Measurements from ENCODE around the gene SLMAP. TPM values are rescaled to one million over a fixed set of nuclear protein-coding genes. Genes with fewer than 3 reads are reported as not detected.

SLMAP gene
- total and polyA plus RNA-seq, 2 experiments from 2014 or later: 28.4 to 45.2 TPM

DNA sequence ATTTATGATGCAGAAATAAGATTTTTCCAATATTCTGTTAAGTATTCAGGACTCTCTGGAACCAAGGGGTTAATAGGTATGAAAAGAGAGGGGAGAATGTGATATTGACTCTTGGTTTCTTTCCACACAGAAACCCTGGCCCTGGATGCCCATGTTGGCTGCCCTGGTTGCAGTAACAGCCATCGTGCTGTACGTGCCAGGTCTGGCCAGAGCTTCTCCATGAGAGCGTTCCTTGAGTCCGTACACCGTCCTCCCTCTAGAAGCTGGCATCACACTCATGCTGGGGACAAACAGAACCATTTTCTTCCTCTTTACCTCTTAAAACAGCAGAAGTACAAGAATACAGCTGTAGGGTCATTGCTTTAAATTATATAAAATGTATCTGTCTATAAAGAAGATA lies 171.1 kb downstream of the SLMAP start:
- Histone ChIP-seq H3K27me3 (no peaks in the 10 kb centered on the region), H3K27ac (no peak overlapping the region), H3K9me3 (ENCODE audit: low read depth) (no peaks in the 10 kb centered on the region), H3K4me3 (no peak overlapping the region), H3K4me1 (ENCODE audit: low read depth) (no peaks in the 10 kb centered on the region), H3K36me3 (peaks cover 20% of the 10 kb centered on the region)
- DNase-seq (ENCODE audit: low read depth in 1 of 2, low spot score in 1 of 2): no peak
- TF ChIP-seq, protein P1, sequence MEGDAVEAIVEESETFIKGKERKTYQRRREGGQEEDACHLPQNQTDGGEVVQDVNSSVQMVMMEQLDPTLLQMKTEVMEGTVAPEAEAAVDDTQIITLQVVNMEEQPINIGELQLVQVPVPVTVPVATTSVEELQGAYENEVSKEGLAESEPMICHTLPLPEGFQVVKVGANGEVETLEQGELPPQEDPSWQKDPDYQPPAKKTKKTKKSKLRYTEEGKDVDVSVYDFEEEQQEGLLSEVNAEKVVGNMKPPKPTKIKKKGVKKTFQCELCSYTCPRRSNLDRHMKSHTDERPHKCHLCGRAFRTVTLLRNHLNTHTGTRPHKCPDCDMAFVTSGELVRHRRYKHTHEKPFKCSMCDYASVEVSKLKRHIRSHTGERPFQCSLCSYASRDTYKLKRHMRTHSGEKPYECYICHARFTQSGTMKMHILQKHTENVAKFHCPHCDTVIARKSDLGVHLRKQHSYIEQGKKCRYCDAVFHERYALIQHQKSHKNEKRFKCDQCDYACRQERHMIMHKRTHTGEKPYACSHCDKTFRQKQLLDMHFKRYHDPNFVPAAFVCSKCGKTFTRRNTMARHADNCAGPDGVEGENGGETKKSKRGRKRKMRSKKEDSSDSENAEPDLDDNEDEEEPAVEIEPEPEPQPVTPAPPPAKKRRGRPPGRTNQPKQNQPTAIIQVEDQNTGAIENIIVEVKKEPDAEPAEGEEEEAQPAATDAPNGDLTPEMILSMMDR (IDR thresholded peaks at IDR 0.05; ENCODE audit: low read depth, low read length): no peak

DNA sequence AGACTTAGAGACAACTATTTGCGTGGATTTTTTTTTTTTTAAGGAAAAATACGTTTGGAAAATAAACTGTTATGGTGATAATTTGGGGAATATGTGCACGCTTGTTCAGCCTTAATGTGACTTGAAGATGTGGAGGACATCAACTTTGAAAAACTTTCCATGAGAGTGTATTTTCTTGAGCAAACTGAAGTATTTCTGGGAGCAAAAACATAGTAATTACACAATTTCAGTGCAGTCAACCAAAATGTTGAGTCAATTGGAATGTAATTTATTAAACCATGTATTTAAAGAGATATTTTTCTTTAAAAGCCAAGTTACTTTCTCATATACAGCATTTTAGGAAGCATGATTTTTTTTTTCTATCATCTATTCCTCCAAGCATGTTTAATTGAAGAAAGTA lies 171.8 kb downstream of the SLMAP start:
- Histone ChIP-seq H3K9me3 (ENCODE audit: low read depth) (no peaks in the 10 kb centered on the region), H3K36me3 (peaks cover 19% of the 10 kb centered on the region), H3K4me1 (ENCODE audit: low read depth) (no peaks in the 10 kb centered on the region), H3K27ac (no peak overlapping the region), H3K27me3 (no peaks in the 10 kb centered on the region), H3K4me3 (no peak overlapping the region)
- TF ChIP-seq, protein P1 (IDR thresholded peaks at IDR 0.05; ENCODE audit: low read depth, low read length): no peak
- peak in 1 of 2 donors; percentile 34 for DNase-seq (ENCODE audit: low read depth in 1 of 2, low spot score in 1 of 2)

DNA sequence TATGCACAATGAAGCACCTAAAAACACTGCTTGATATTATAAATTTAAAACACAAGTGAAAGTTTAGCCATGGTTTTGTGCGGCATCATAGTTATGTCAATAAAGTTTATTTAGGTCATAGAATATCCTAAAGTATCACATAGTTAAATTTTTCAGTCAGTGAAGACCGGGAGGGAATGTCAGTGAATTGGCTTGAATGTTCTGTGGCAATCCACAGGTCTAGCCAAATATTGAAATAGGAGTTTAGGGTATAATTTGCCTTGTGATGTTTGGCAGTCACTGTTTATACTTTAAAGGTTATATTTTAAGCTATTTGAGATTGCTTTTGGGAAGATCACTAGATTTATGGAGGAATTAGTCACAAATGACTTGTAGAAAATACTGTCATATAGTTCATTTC lies 172.4 kb downstream of the SLMAP start:
- TF ChIP-seq, protein P1 (IDR thresholded peaks at IDR 0.05; ENCODE audit: low read depth, low read length): no peak
- H3K36me3 ChIP-seq: peaks cover 14% of the 10 kb centered on the region
- no peaks in the 10 kb centered on the region for H3K4me1 ChIP-seq (ENCODE audit: low read depth)
- no peak overlapping the region for H3K4me3 ChIP-seq
- no peak for DNase-seq (ENCODE audit: low read depth in 1 of 2, low spot score in 1 of 2)
- H3K27ac ChIP-seq: no peak overlapping the region
- no peaks in the 10 kb centered on the region for H3K27me3 ChIP-seq
- no peaks in the 10 kb centered on the region for H3K9me3 ChIP-seq (ENCODE audit: low read depth)

DNA sequence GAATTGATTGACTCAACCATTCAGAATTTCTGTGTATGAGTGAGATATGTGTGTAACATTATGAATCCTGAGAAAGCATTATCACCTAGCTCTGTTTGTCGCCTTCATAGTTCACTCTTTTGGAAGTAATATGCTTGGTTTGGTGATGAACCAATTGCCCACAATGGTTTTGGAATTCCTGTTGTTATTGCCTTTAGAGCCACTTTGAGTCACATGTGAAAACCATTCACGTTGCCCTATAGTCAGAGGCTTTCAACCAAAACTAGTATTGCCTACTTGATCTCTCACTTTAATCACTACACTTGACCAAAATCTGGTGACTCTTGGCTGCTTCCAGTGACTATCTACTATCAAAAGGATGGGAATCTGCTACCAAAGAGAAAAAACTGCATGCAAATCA lies 173.9 kb downstream of the SLMAP start:
- H3K9me3 ChIP-seq (ENCODE audit: low read depth): no peaks in the 10 kb centered on the region
- no peaks in the 10 kb centered on the region for H3K27me3 ChIP-seq
- no peak for DNase-seq (ENCODE audit: low read depth in 1 of 2, low spot score in 1 of 2)
- H3K27ac ChIP-seq: no peak overlapping the region
- TF ChIP-seq, protein P1 (IDR thresholded peaks at IDR 0.05; ENCODE audit: low read depth, low read length): no peak
- no peaks in the 10 kb centered on the region for H3K4me1 ChIP-seq (ENCODE audit: low read depth)
- H3K36me3 ChIP-seq: peaks cover 10% of the 10 kb centered on the region
- H3K4me3 ChIP-seq: no peak overlapping the region

DNA sequence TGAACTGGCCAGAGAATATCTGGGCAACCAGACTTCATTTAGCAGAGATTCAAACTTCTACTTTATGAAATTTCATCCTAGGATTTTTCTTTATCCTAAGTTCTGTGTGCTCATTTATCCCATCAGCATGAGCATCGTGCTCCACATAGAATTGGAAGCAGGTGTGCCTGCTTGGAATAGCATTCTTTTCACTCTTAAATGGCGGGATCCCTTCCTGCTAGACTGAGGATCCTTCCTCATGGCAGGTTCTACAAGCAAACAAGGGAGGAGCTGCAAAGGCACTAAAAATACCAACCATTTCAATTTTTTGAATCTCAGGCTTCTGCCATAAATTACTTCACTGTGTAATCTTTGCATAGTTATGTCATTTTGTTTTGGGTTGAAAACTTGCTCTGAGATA lies 177.5 kb downstream of the SLMAP start:
- Histone ChIP-seq H3K27me3 (no peaks in the 10 kb centered on the region), H3K4me1 (ENCODE audit: low read depth) (no peaks in the 10 kb centered on the region), H3K27ac (no peak overlapping the region), H3K9me3 (ENCODE audit: low read depth) (no peaks in the 10 kb centered on the region), H3K4me3 (no peak overlapping the region), H3K36me3 (no peaks in the 10 kb centered on the region)
- DNase-seq (ENCODE audit: low read depth in 1 of 2, low spot score in 1 of 2): no peak
- TF ChIP-seq, protein P1 (IDR thresholded peaks at IDR 0.05; ENCODE audit: low read depth, low read length): no peak

DNA sequence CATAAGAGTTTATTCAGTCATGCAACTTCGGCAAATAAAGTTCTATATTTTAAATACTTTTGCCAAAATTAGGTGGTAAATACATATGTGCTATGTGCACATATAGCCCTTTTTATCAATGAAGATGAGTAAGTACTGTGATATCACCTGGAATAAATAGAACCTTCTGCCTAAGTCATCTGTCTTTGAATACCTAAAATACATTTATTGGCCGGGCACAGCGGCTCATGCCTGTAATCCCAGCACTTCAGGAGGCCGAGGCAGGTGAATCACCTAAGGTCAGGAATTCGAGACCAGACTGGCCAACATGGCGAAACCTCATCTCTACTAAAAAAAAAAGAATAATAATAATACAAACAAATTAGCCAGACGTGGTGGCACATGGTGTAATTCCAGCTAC lies 178.3 kb downstream of the SLMAP start:
- Histone ChIP-seq H3K27ac (no peak overlapping the region), H3K36me3 (no peaks in the 10 kb centered on the region), H3K9me3 (ENCODE audit: low read depth) (no peaks in the 10 kb centered on the region), H3K4me1 (ENCODE audit: low read depth) (no peaks in the 10 kb centered on the region), H3K4me3 (no peak overlapping the region), H3K27me3 (no peaks in the 10 kb centered on the region)
- DNase-seq (ENCODE audit: low read depth in 1 of 2, low spot score in 1 of 2): no peak
- TF ChIP-seq, protein P1 (IDR thresholded peaks at IDR 0.05; ENCODE audit: low read depth, low read length): no peak
